Measurements from ENCODE around the gene CCDC138. TPM values are rescaled to one million over a fixed set of nuclear protein-coding genes. Genes with fewer than 3 reads are reported as not detected.

CCDC138 gene
- total RNA-seq, 4 donors from 2014 or later, result 1.6 to 10.3 (median 3.2) TPM

DNA sequence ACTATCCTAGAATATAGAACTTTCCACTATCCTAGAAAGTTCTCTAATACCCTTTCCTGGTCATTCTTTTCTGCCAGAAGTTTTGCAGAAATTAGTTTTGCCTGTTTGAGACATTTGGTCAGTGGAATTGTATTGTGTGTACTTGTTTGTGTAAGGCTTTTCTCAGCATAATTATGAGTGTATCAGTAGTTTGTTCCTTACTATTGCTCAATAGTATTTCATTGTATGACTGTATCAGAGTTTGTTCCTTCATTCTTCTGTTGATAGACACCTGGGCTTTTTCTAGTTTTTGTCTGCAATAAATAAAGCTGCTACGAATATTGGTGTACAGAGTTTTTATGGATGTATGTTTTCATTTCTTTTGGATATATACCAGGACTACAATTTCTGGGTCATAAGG lies 27.2 kb downstream of the CCDC138 start:
- TF ChIP-seq, protein P1, sequence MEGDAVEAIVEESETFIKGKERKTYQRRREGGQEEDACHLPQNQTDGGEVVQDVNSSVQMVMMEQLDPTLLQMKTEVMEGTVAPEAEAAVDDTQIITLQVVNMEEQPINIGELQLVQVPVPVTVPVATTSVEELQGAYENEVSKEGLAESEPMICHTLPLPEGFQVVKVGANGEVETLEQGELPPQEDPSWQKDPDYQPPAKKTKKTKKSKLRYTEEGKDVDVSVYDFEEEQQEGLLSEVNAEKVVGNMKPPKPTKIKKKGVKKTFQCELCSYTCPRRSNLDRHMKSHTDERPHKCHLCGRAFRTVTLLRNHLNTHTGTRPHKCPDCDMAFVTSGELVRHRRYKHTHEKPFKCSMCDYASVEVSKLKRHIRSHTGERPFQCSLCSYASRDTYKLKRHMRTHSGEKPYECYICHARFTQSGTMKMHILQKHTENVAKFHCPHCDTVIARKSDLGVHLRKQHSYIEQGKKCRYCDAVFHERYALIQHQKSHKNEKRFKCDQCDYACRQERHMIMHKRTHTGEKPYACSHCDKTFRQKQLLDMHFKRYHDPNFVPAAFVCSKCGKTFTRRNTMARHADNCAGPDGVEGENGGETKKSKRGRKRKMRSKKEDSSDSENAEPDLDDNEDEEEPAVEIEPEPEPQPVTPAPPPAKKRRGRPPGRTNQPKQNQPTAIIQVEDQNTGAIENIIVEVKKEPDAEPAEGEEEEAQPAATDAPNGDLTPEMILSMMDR (IDR thresholded peaks at IDR 0.05), result no peak
- DNase-seq (ENCODE audit: low spot score) (no peak), ATAC-seq (ENCODE audit: low FRiP score) (no peak)

GRCh38 chr2:108820482-108820881 lies 33.9 kb downstream of the CCDC138 start:
- ATAC-seq (ENCODE audit: low FRiP score) (no peak), DNase-seq (ENCODE audit: low spot score) (no peak)
- TF ChIP-seq, protein P1 (IDR thresholded peaks at IDR 0.05), result no peak

DNA sequence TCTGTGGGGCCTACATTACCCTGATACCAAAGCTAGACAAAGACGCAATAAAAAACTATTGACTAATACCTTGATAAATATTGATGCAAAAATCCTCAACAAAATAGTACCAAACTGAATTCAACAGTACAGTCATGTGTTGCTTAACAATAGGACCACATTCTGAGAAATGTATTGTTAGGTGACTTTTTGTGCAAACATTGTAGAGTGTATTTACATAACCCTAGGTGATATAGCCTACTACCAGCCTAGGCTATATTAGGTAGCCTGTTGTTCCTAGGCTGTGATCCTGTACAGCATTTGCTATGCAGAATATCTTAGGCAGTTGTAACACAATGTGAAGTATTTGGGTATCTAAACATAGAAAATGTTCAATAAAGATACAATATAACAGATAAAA lies 36.7 kb downstream of the CCDC138 start:
- DNase-seq (ENCODE audit: low spot score) (no peak), ATAC-seq (ENCODE audit: low FRiP score) (peak; percentile 19)
- TF ChIP-seq, protein P1 (IDR thresholded peaks at IDR 0.05), result no peak

DNA sequence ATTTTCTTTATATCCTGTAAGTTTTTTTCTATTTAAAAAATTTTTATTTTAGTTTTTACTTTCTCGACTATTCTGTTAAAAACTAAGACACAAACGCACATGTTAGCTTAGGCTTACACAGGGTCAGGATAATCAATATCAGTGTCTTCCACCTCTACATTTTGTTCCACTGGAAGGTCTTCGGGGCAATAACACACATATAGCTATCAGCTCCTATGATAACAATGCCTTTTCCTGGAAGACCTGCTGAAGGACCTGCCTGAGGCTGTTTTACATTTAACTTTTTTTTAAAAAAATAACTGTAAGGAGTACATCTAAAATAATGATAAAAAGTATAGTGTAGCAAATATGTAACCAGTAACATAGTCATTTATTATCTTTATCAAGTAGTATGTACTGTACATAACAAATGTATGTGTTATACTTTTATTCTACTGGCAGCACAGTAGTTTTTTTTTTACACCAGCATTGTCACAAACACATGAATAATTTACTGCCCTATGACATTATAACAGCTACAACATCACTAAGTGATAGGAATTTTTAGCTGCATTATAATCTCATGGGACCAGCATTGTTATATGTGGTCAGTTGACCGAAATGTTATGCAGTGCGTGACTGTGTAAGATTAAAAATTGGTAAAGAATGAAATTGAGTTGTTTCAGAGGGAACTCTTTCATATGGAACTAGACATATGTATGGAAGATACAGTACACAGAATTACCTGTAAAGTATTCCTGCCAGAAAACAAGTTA lies 37.9 kb downstream of the CCDC138 start:
- TF ChIP-seq, protein P1 (IDR thresholded peaks at IDR 0.05), result no peak
- DNase-seq (ENCODE audit: low spot score) (no peak), ATAC-seq (ENCODE audit: low FRiP score) (peak; percentile 23)

DNA sequence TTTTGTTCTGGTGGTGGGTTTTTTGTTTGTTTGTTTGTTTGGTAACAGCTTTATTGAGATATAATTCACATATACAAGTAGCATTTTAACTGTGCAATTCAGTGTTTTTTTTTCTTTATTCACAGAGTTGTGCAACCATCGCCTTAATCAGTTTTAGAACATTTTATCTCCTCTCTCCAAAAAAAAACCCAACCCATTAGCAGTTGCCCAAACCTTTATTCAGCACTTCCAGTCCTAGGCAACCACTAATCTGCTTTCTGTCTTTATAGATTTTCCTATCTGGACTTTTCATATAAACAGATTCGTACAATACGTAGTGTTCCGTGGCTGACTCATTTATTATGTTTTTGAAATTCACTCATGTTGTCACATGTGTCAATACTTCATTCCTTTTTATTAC lies 38.7 kb downstream of the CCDC138 start:
- DNase-seq (ENCODE audit: low spot score), result no peak
- peak; percentile 10 for ATAC-seq (ENCODE audit: low FRiP score)
- TF ChIP-seq, protein P1 (IDR thresholded peaks at IDR 0.05), result no peak

DNA sequence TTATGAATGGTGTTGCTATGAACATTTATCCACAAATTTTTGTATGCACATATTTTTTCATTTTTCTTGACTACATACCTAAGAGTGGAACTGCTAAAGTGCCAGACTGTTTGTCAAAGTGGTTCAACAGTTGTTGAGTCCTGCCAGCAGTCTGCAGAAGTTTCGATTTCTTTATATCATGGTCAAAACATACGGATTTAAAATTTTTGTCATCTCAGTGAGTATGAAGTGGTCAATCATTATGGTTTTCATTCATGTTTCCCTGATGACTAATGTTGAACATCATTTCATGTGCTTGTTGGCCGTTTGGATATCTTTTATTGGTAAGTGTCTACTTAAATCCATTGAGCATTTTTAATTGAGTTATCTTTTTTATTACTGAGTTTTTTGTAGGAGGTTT lies 39.2 kb downstream of the CCDC138 start:
- DNase-seq (ENCODE audit: low spot score) (no peak), ATAC-seq (ENCODE audit: low FRiP score) (peak; percentile 44)
- TF ChIP-seq, protein P1 (IDR thresholded peaks at IDR 0.05), result no peak

Measured in omental fat pad (tissue), 4 donors.